HG03457 (cell line): ENCODE results near the gene CACNA2D3.

Experiments
- ATAC-seq: cut with Tn5 transposase; IDR thresholded peaks from one replicate; pipeline ENCODE4 v1.9.1; 2021; ENCODE audit warnings: moderate number of reproducible peaks; ENCODE audit not compliant: unreplicated experiment

Gene CACNA2D3

GRCh38 chr3:54827056-54827687 lies 704.8 kb downstream of the CACNA2D3 start:
- no peak for ATAC-seq

DNA sequence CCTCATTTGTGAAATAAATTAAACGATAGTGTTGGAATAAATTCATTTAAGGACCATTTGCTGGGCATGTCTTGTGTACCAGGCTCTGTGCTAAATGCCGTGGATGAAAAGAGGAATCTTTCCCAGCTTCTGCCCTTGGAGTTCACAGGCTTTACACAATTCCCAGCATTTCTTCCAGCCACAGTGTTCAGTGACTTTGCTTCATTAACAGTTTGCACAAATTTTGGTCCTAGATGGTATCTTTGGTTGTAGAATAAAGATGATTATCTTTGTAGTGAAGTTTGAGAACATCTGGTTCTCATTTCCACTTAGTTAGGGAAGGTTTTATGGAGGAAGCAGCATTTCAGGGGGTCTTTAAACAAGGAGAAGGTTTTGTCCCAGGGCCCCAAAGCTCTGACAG lies 705.4 kb downstream of the CACNA2D3 start:
- no peak for ATAC-seq

DNA sequence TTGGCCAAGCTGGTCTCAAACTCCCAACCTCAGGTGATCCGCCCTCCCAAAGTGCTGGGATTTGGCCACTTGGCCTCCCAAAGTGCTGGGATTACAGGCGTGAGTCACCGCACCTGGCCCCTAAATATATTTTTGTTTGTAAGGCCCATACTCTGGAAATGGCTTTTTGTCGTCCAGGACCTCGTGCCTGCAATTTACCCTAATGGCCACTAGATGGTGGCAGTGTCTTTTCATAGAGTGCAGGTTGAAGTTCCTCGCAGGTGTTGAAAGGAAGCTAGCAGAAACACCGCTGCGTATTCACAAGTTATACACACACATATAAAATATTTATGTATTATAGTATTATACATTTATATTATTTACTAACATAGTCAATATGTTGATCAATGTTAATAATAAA lies 708.3 kb downstream of the CACNA2D3 start:
- no peak for ATAC-seq

DNA sequence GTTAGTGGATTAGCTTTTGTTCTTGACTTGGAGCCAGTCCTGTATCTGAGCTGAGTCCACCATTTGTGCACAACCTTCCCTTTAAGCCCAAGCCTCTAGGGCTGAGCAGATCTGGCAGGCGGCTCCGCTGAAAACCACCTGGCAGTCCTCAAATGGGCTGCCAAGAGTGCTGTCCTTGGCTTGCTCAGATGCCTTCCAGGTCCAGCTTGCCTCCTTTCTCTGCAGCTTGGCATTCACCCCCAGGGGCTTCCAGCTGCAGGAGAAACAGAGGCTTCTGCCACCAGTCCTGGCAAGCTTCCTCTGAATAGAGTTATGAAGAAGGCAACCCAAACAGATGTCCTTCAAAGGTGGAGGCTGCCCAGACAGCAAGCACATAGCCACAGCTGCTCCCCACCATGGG lies 708.8 kb downstream of the CACNA2D3 start:
- no peak for ATAC-seq

DNA sequence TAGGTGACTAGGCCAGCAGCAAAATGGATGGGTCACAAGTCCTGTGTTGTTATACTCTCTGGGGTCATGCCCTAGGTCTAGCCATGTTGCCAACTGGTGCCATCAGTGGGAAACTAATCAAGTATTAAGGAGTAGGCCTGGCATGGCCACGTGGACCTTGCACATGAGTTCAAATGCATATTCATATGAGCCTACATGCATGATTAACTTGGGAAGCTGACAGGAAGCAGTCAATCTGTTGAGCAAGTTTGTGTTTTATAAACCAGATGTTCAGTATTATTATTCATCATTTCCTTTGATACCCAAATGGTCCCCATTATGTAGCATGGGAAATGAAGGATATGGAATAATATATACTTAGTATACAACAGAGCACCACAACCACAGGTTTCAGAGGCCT lies 710.5 kb downstream of the CACNA2D3 start:
- ATAC-seq: no peak

- no peak for ATAC-seq
Measured at GRCh38 chr3:54835701-54836100, 713.3 kb downstream of the CACNA2D3 start.

DNA sequence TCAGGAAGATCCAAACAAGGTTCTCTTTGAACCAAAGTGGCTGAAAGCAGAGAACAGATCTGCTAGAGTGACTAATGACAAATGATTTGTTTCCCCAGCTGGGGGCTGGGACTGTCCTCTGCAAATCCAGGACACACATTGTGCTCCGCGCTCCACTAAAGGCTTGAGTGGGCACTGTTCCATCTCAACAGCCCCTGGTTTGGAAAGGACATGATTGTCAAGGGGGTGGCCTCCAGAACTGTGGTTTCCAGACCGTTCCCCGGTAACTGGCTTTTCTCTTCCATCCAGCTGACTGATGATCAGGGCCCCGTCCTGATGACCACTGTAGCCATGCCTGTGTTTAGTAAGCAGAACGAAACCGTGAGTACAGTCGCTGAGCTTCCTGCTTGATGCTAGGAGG lies 714.5 kb downstream of the CACNA2D3 start:
- no peak for ATAC-seq

DNA sequence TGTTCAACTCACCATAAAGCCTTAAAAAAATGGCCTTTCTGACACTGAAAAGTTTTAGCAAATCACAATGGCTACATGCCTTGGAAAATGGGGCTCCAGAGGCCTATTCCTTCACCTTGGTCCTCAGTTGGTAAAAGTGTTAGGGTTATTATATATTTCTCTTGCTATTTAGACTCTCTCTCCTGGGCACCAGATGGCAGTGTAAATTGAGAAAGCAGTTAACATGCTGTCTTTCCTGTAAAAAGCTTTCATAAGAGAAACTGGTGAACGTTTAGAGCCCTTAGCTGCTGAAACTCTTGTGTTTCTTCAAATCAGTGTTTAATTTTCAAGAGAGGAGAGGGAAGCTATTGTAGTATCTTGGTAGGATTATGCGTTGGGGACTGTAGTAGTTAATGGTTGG lies 715.6 kb downstream of the CACNA2D3 start:
- no peak for ATAC-seq

DNA sequence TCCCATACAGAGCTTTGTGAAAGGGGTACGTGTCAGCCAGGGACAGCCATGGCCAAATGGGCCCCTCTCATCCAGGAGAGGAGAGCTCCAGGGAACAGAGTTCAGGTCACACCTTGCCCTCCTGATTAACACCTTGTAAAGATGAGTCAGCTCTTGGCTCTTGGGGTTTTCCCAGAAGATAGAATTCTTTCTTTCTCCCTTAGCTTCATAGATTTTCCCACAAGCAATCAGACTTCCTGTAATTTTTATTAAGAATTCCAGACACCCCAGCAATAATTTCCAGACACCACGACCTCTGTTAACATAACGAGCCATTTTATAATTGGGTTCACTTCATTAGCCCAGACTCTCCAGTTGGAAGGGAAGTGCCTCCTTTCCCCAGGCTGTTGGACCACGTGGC lies 719.1 kb downstream of the CACNA2D3 start:
- ATAC-seq: no peak

DNA sequence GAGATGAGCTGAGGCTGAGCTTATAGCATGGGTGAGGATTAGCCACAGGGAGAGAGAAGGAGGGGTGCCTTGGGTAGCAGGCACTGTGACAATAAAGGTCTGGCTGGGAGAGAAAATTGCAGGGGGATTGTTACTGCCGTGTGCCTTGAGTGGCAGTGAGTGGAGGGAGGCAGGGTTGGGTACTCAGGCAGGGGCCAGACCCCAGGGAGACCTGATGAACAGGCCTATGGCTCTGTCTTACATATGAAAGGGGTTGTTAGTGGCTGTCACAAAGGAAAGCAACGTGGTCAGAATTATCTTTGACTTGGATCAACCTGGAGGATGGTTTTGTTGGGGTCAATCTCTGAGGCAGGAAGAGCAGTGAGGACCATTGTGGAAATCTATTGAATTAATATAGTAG lies 721.0 kb downstream of the CACNA2D3 start:
- ATAC-seq: no peak

DNA sequence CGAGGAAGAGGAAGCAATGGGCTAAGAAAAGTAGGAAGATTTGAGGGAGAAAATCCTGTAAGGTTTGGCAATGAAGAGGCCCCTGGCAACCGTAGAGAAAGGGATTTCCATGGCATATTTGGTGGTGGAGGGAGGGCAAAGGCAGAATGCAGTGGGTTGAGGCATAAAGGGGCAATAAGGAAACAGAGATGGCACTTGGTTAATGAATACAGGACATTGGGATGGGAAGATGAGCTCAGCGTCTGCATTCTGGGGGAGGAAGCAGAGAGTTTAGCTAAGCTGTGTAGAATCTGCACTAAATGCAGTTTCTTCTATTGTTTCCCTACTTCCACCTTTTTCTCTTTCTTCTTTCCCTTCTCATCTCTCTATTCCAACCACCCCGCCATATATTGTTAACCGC lies 721.9 kb downstream of the CACNA2D3 start:
- no peak for ATAC-seq

- ATAC-seq: no peak
Measured at GRCh38 chr3:54845011-54845410, 722.7 kb downstream of the CACNA2D3 start.

DNA sequence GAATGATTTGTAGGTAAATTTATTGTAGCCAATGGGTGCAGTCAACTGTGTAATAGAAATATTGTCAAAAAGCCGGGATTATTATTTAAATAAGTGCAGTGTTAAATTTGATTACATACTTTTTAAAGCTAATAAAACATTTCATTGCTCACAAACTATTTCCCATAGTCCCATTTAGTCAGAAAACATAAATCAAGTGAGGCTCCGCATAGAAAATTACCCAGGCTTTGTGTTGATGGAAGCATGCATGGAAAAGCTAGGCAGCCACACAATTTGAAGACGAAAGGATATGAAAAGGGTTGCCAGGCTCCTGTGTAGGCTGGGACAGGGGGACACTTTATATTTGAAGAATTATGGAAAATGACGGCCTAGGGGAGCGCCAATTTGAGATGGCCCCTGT lies 723.2 kb downstream of the CACNA2D3 start:
- ATAC-seq: no peak

- ATAC-seq: no peak
Measured at GRCh38 chr3:54846119-54846518, 723.8 kb downstream of the CACNA2D3 start.

DNA sequence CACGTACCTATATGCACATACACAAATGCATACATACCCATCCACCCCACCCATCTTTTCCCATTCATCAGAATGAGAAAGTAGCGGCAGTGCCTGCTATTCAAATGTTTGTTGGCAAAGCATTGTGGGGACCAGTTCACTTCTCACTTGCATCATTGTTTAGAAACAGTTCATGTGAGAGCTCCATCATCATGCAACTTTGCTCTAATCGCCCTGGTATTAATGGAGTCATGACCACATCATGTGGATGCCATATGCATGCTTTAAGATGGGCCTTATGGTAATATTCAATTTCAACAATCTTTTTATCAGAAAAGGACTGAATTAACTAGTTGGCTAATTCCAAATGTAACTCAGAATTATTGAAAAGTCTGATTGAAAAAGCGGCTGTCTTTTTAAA lies 725.0 kb downstream of the CACNA2D3 start:
- no peak for ATAC-seq

DNA sequence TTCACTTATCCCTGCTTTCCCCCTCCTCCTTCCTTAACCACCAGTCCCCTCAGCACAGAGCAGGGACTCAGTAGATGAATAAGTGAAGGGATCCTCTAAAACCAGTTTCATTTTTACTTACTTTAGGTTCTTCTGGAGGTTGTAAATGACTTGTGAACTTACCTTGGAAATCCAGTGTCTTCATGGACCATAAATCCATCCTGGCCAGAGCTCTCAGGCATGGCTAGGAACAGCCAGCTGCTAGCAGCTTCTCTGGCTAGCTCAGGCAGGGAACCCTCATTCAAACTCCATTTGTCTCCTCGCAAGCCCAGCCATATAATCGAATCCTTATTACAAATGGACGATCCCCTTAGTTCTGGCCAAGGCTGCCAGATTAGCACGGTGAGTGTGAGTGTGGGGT lies 727.0 kb downstream of the CACNA2D3 start:
- ATAC-seq: no peak

DNA sequence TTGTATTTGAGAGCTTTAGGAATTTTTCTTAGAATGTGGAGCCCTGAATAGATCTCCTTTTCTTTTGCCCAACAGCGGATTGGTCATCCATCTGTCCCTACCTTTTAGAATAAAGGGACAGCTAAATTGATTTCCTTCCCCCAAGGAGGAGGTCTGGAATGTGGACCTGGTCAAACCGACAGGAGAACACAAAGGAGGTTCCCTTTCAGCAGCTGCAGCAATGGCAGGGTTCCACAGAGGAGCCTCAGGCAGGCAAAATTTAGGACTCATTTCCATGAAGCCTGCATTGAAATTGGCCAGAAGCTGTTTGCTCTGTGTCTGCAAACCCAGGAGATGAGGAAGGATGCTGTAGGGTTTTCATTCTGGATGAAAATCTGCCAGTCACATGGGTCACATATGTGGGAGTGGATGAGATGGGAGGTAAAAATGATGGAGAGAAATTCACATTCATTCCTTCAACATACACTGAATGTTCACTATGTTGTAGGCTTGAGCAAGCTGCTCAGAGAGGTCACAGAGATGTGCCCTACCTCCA lies 728.2 kb downstream of the CACNA2D3 start:
- no peak for ATAC-seq

DNA sequence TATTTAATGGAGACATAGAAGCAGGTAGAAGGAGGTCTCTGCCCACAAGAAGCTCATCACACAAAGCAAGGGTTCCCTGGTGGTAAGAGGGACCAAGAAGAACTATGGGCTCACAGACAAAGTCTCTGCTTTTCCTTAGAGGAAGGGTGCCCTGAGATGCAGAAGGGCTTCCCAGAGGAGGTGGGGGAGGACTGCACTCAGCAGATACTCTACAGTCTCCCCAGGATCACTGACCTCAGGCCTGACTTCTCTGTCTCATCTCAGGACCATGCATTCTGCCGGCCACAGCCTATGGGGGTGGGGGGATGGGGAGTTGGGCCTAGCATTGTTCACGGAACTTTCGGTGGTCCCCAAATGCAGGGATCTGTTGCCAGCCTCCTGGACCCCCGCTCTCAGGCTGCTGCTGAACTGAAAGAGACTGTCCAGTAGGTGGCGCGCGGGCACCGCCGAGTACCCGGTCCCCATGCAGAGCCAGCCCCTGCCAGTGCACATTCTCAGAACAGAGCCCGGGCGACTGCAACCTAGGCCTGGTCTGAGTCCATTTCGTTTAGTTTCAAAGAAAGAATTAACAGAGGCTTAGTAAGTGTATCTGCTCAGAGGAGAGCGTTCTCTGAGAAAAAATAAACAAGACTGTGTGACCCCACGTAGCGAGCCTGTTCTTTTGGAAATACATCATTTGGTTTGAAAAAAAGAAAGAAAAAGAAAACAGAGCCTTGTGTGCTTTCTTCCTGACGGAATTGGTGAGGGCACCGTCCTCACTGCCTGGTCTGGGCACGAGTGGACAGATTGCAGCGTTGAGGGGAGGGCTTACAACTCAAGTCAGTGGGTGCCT lies 731.4 kb downstream of the CACNA2D3 start:
- ATAC-seq: peak; percentile 59

DNA sequence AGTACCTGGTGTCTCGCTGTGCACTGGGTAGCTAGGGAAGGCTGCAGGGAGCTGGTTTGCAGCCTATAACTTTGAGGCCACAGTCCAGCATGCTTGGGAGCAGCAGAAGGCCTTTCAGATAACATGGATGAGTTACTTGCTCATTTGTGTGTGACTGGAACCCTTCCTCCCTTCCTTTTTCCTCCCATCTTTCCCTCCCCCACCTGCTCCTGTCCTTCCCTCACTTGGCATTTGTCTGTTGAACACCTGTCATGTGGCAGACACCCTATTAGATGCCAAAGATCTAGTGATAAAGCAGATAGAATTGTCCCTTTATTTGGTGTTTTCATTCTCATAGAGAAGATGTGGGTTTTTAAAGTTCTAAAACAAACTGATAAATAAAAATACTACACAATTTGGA lies 733.9 kb downstream of the CACNA2D3 start:
- ATAC-seq: no peak

GRCh38 chr3:54857343-54857742 lies 735.0 kb downstream of the CACNA2D3 start:
- ATAC-seq: no peak

DNA sequence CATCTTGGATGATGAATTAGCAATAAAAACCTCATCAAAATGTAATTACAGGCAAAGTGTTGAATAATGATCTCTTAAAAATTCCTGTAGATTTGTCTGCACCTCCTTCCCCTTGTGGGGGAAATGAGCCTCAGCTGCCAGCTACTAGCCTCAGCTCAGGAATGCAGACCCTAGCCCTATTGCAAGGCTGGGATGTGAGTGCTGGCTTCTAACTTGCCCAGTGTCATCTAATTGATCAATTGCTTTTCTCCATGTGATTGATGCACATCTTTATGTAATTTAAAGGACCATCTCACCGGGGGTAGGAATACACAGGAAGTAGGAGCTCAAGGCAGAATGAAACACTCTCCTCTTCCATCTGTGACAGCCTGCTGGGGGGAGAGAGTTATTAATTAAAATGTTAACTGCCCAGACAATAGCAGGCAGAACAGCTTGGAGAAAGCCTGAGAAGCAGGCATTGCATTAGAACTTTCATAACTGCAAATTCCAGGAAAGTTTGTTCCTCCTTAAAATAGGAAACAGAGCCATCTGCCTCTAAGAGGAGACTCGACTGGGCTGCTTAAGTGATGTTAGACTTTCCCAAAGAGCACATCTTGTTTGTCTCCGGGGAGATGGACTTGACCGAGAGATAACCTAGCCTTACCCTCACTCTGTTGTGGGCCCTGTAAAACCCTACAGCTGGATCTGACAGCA lies 735.9 kb downstream of the CACNA2D3 start:
- no peak for ATAC-seq

- ATAC-seq: no peak
Measured at GRCh38 chr3:54859184-54859583, 736.8 kb downstream of the CACNA2D3 start.
